Measurements from ENCODE around the gene TAMALIN. TPM values are rescaled to one million over a fixed set of nuclear protein-coding genes. Genes with fewer than 3 reads are reported as not detected.

Gene TAMALIN
- polyA plus RNA-seq, 3 donors = 0.63 to 118 (median 1.6) TPM

- no peak overlapping the region for H3K4me3 Mint-ChIP-seq
- peak overlapping the region; percentile 23 to 88 (median 73) for H3K27ac Mint-ChIP-seq
- Histone ChIP-seq H3K79me2 (ENCODE audit: insufficient read depth, low read length) (peaks cover 50% of the 10 kb centered on the region), H3K4me2 (replicated peaks; ENCODE audit: extremely low read depth, low read length, poor library complexity, severe bottlenecking) (no peak overlapping the region), H3K4me1 (ENCODE audit: control insufficient read depth in 1 of 2, insufficient read depth in 2 of 2, low read length in 2 of 2) (peaks cover 40 to 45% of the 10 kb centered on the region in 2 donors), H3K27ac (ENCODE audit: low read depth in 1 of 2, low read length in 2 of 2) (peak overlapping the region in 1 of 2 donors; percentile 13), H3K4me3 (replicated peaks in 1 of 3; ENCODE audit: low read depth in 2 of 3, low read length in 3 of 3) (no peak overlapping the region), H3K9ac (ENCODE audit: insufficient read depth, low read length, poor library complexity, severe bottlenecking) (no peak overlapping the region), H4K20me1 (ENCODE audit: insufficient read depth, low read length) (peaks cover 36% of the 10 kb centered on the region), H3K27me3 (ENCODE audit: control insufficient read depth in 2 of 2, insufficient read depth in 2 of 2, low read length in 2 of 2) (no peaks in the 10 kb centered on the region), H3K9me3 (replicated peaks in 1 of 2; ENCODE audit: control insufficient read depth in 1 of 2, insufficient read depth in 1 of 2, low read length in 2 of 2) (no peaks in the 10 kb centered on the region), H2AFZ (ENCODE audit: insufficient read depth, low read depth, low read length, poor library complexity, severe bottlenecking) (no peak overlapping the region), H3K36me3 (replicated peaks in 1 of 2; ENCODE audit: control insufficient read depth in 1 of 2, insufficient read depth in 2 of 2, low read length in 2 of 2) (peaks cover 49 to 75% of the 10 kb centered on the region in 2 donors)
- H3K27me3 Mint-ChIP-seq (ENCODE audit: low read depth in 3 of 3) = no peaks in the 10 kb centered on the region
- TF ChIP-seq CTCF (IDR thresholded peaks at IDR 0.05) = peak; percentile 94
- H3K9me3 Mint-ChIP-seq = no peaks in the 10 kb centered on the region
- WGBS (ENCODE audit: insufficient coverage) = 27% methylated on average over 3 of the region's 7 CpGs
- peaks cover 86 to 88% of the 10 kb centered on the region in 2 donors for H3K36me3 Mint-ChIP-seq
- intact Hi-C loops (cut with micrococcal nuclease) = loop anchor here in 1 of 2 donors (5.0 kb wide), 1 partner anchor 58 kb away; no protein-coding TSS in a partner anchor
- DNase-seq = peak; percentile 65 to 82 (median 76)
- peaks cover 48% of the 10 kb centered on the region for H3K4me1 Mint-ChIP-seq
Measured at GRCh38 chr12:51980051-51980808, 26.5 kb upstream of the TAMALIN start.

GRCh38 chr12:51980809-51981127 lies 26.0 kb upstream of the TAMALIN start:
- Histone ChIP-seq H3K9me3 (replicated peaks in 1 of 2; ENCODE audit: control insufficient read depth in 1 of 2, insufficient read depth in 1 of 2, low read length in 2 of 2) (no peaks in the 10 kb centered on the region), H4K20me1 (ENCODE audit: insufficient read depth, low read length) (peaks cover 36% of the 10 kb centered on the region), H3K9ac (ENCODE audit: insufficient read depth, low read length, poor library complexity, severe bottlenecking) (no peak overlapping the region), H3K4me1 (ENCODE audit: control insufficient read depth in 1 of 2, insufficient read depth in 2 of 2, low read length in 2 of 2) (peaks cover 35 to 40% of the 10 kb centered on the region in 2 donors), H3K27me3 (ENCODE audit: control insufficient read depth in 2 of 2, insufficient read depth in 2 of 2, low read length in 2 of 2) (no peaks in the 10 kb centered on the region), H3K36me3 (replicated peaks in 1 of 2; ENCODE audit: control insufficient read depth in 1 of 2, insufficient read depth in 2 of 2, low read length in 2 of 2) (peaks cover 55 to 75% of the 10 kb centered on the region in 2 donors), H3K4me3 (replicated peaks in 1 of 3; ENCODE audit: low read depth in 2 of 3, low read length in 3 of 3) (no peak overlapping the region), H2AFZ (ENCODE audit: insufficient read depth, low read depth, low read length, poor library complexity, severe bottlenecking) (no peak overlapping the region), H3K79me2 (ENCODE audit: insufficient read depth, low read length) (peaks cover 47% of the 10 kb centered on the region), H3K27ac (ENCODE audit: low read depth in 1 of 2, low read length in 2 of 2) (peak overlapping the region in 1 of 2 donors; percentile 13), H3K4me2 (replicated peaks; ENCODE audit: extremely low read depth, low read length, poor library complexity, severe bottlenecking) (no peak overlapping the region)
- TF ChIP-seq CTCF (IDR thresholded peaks at IDR 0.05) = no peak
- no peak for DNase-seq
- no peak overlapping the region for H3K4me3 Mint-ChIP-seq
- H3K27ac Mint-ChIP-seq = peak overlapping the region in 4 of 7 donors; percentile 64 to 88 (median 78)
- peaks cover 86 to 88% of the 10 kb centered on the region in 2 donors for H3K36me3 Mint-ChIP-seq
- H3K9me3 Mint-ChIP-seq = no peaks in the 10 kb centered on the region
- no peaks in the 10 kb centered on the region for H3K27me3 Mint-ChIP-seq (ENCODE audit: low read depth in 3 of 3)
- WGBS (ENCODE audit: insufficient coverage) = 84% methylated on average over 8 of the region's 10 CpGs
- intact Hi-C loops (cut with micrococcal nuclease) = loop anchor here in 1 of 2 donors (5.0 kb wide), 1 partner anchor 58 kb away; no protein-coding TSS in a partner anchor
- H3K4me1 Mint-ChIP-seq = peaks cover 43% of the 10 kb centered on the region
